Fibroblast of villous mesenchyme (primary cell): ENCODE measurements around the gene ZFP64. TPM values are rescaled to one million over a fixed set of nuclear protein-coding genes. Genes with fewer than 3 reads are reported as not detected.

Source experiments
- DNase-seq: peaks from one replicate; pipeline ENCODE4 v3.0.0-alpha.2; 2010; ENCODE audit warnings: low read depth
- H3K4me3 ChIP-seq: 2 replicates; pipeline ENCODE4 v1.5.1; 2011; ENCODE audit warnings: low read depth, mild to moderate bottlenecking, low read length
- total RNA-seq: library from RNA; depleted of rRNA; stranded (reverse); fragments of >200 nt; gene quantifications from 2 replicates; pipeline ENCODE4 v1.2.3, GENCODE V29; 2012
- TF ChIP-seq, protein P1 (sequence below): IDR thresholded peaks from 2 replicates; pipeline ENCODE4 v1.5.1; 2012; ENCODE audit warnings: low read depth, mild to moderate bottlenecking, low read length; ENCODE audit not compliant: insufficient read depth

The ZFP64 gene
- total RNA-seq, 1 donor: 28.5 TPM

DNA sequence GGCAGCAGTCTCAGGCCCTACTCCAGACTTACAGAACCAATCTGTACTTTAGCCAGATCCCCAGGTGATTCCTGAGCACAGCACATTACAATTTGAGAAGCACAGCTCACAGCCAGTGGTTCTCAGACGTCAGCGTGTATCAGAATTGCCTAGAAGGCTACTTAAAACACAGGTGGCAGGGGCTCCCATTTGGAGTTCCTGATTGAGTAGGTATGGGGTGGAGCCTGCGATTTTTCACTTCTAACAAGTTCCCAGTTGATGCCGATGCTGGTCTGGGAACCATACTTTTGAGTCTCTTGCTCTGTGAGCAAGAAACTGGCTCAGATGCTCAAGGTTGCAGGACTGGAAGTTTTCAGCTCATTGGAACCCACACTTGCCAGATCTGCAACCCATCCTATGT lies 89.5 kb downstream of the ZFP64 start:
- no peak overlapping the region for H3K4me3 ChIP-seq
- DNase-seq: no peak
- TF ChIP-seq, protein P1, sequence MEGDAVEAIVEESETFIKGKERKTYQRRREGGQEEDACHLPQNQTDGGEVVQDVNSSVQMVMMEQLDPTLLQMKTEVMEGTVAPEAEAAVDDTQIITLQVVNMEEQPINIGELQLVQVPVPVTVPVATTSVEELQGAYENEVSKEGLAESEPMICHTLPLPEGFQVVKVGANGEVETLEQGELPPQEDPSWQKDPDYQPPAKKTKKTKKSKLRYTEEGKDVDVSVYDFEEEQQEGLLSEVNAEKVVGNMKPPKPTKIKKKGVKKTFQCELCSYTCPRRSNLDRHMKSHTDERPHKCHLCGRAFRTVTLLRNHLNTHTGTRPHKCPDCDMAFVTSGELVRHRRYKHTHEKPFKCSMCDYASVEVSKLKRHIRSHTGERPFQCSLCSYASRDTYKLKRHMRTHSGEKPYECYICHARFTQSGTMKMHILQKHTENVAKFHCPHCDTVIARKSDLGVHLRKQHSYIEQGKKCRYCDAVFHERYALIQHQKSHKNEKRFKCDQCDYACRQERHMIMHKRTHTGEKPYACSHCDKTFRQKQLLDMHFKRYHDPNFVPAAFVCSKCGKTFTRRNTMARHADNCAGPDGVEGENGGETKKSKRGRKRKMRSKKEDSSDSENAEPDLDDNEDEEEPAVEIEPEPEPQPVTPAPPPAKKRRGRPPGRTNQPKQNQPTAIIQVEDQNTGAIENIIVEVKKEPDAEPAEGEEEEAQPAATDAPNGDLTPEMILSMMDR: no peak
